IPS DF 4.7 (cell line): Measurements from ENCODE around the gene PLEKHA1.

ENCODE experiments used
- DNase-seq: peaks from one replicate; pipeline ENCODE4 v3.0.0-alpha.2; 2013; ENCODE audit warnings: low spot score; ENCODE audit errors: extremely low read depth

PLEKHA1 gene

GRCh38 chr10:122460891-122461293 is 86.4 kb downstream of the PLEKHA1 start:
- DNase-seq, result no peak

GRCh38 chr10:122461367-122461728 is 86.8 kb downstream of the PLEKHA1 start, which contains the start of gene HTRA1:
HTRA1 (plus strand) TSS chr10:122461553; CDS start chr10:122461653, 100 bp downstream.
- no peak for DNase-seq

GRCh38 chr10:122461729-122462532 is 87.4 kb downstream of the PLEKHA1 start:
- DNase-seq, result no peak

GRCh38 chr10:122462533-122463465 is 88.3 kb downstream of the PLEKHA1 start:
- DNase-seq, result no peak

- DNase-seq, result no peak
Measured at GRCh38 chr10:122463466-122464249, 89.2 kb downstream of the PLEKHA1 start.

- DNase-seq, result no peak
Measured at GRCh38 chr10:122464250-122464510, 89.7 kb downstream of the PLEKHA1 start.

- no peak for DNase-seq
Measured at GRCh38 chr10:122464586-122464985, 90.1 kb downstream of the PLEKHA1 start.

GRCh38 chr10:122465401-122466040 is 91.0 kb downstream of the PLEKHA1 start:
- no peak for DNase-seq

GRCh38 chr10:122466951-122467381 is 92.5 kb downstream of the PLEKHA1 start:
- no peak for DNase-seq

GRCh38 chr10:122467701-122468100 is 93.2 kb downstream of the PLEKHA1 start:
- DNase-seq, result no peak

- DNase-seq, result no peak
Measured at GRCh38 chr10:122468307-122468925, 93.9 kb downstream of the PLEKHA1 start.

GRCh38 chr10:122468926-122469781 is 94.6 kb downstream of the PLEKHA1 start:
- DNase-seq, result no peak

GRCh38 chr10:122469848-122470247 is 95.3 kb downstream of the PLEKHA1 start:
- DNase-seq, result no peak

GRCh38 chr10:122471531-122472177 is 97.1 kb downstream of the PLEKHA1 start:
- no peak for DNase-seq

GRCh38 chr10:122473116-122473515 is 98.6 kb downstream of the PLEKHA1 start:
- no peak for DNase-seq

GRCh38 chr10:122474131-122474818 is 99.8 kb downstream of the PLEKHA1 start:
- no peak for DNase-seq

GRCh38 chr10:122475100-122475499 is 100.6 kb downstream of the PLEKHA1 start:
- no peak for DNase-seq

GRCh38 chr10:122475591-122476332 is 101.3 kb downstream of the PLEKHA1 start:
- DNase-seq, result no peak
